Amniotic epithelial cell (primary cell): ENCODE data around the gene SH2D4B.

Source experiments
- DNase-seq: peaks from one replicate; pipeline ENCODE4 v3.0.0-alpha.2; 2010; ENCODE audit warnings: low read depth

Gene SH2D4B

DNA sequence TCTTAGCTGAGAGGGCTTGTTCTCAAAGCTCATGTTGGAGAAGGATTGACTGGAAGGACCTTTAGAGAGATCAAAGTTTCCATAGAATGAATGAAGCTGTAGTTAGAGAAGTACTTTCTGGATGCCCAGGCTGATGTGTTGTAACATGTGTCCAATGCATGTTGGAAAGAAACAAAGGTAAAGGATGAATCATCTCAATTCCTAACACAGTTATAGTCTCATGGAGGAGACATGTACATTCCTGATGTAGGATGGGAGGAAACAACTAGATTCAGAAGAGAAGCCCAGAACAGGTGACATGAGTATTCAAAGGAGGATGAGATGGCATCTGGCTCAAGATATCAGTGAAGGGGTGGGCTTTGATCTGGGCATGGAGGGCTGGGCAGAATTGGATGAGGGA is 152.7 kb downstream of the SH2D4B start:
- no peak for DNase-seq

DNA sequence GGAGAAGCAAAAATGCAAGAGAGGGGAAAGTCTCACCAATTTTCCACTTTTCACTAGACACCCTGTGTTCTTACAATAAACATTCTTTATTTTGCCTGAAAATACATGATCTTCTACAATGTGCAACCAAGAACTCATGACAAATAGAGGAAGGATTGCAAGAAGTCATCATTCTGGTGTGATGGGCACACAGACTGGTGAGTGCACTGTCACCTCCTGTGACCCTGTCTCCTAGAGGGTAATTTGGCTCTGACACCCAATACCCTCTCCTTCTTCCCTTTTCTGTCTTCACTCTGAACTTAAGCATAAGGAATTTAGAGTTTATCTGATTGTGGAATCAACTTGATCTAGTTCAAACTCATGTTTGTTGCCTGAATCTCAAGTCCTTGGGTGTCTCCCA is 153.7 kb downstream of the SH2D4B start:
- DNase-seq = no peak

DNA sequence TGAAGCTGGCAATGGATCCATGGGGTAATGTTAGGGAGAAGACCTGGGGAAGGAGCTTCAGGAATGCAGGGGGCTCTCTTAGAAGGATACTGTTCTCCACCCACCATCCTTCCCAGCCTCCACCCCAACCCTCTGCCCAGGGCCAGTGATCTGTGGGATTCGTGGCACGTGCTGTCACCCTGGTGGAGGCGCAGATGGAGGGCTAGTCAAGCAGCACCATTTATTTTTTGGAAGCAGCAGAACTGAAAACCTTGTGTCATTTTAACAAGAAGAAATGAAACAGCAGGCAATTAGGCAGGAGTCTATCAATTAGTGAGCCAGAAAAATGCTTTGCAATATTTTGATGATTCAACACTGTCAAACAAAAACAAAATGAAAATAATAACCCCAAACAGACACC is 155.9 kb downstream of the SH2D4B start:
- no peak for DNase-seq

DNA sequence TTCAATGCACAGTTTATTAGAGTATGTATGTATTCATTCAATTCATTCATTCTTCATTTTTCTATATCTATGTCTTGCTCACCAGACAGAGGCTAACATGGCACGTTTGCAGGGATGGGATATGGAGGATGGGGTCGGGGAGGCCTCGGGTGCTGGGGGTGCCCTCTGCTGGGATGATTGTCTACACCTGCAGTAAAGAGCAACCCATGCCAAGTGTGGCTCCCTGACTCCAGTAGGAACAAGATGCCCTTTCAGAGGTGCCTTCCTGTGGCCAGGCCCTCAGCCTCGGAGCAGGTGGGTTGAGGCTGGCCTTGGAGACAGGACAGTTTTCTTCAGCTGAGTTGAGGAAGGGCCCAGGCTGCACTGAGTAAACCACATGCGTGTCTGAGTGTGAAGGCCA is 157.2 kb downstream of the SH2D4B start:
- DNase-seq = no peak
